NOMO-1 treated with DMSO at 0.1 percent for 48 hours (cell line): ENCODE data around the gene ADGRA3.
A peak's percentile ranks its signal among the peaks of the same experiment; 100 is the strongest.

Source experiments
- DNase-seq: peaks from one replicate; lab custom pipeline; 2025; ENCODE audit not compliant: unreplicated experiment; lab: John Stamatoyannopoulos, UW

ADGRA3 gene

GRCh38 chr4:22454216-22454838 lies 61.5 kb downstream of the ADGRA3 start:
- no peak for DNase-seq

GRCh38 chr4:22444813-22445212 lies 71.1 kb downstream of the ADGRA3 start:
- no peak for DNase-seq

- DNase-seq, result no peak
Observed at GRCh38 chr4:22442956-22443355, 72.9 kb downstream of the ADGRA3 start.

DNA sequence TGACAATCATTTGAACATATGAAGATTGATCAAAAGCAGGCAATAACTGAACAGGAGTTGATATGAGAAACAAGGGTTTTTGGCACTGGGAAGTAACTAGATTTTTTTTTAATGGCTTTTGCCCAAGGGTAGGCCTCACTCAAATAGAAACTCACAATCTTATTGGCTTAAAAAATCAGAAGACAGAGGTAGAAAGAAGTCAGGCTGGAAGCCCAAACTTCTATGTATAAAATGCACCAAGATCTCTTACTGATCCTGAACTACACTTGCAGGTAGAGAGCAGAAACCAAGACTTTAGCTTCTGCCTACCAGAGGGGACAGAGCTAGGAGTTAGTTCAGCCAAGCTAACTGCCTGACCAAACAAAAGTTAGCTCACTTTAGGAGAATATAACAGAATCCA lies 74.9 kb downstream of the ADGRA3 start:
- DNase-seq, result no peak

GRCh38 chr4:22439947-22440346 lies 75.9 kb downstream of the ADGRA3 start:
- DNase-seq, result no peak

DNA sequence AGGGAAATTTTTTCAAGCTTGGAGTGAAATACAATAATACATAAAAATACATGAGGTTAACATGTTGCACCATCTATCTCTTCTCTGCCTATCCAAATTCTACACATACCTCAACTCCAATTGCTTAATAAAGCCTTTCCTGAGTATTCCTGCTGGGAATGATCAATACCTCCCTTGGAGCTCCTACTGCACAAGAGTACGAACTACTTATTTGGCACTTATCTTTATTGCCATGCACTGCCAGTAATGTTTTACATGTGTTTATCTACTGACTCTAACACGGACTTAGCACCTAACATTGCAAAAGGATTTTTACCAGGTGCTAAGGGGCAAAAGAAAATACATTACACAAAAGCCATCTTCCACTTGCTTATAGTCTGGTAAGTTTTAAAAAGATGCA lies 80.2 kb downstream of the ADGRA3 start:
- DNase-seq, result no peak

DNA sequence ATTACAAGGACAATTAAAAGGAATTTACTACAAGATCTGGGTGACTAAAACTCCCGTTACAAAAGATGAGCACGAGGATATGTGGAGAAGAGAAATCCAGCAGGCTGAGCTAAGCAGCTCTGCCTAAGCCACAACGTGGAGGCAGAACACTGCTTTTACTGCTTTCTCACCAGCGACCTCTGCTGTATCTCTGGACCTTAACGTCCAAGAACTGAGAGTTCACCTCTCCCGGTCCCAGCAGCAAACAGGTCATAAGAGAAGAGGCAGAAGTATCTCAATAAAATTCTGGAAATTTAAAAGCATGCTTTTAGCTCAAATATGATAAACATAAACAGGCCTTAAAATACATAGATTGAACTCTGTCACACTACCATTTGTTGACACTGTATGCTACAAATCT lies 81.0 kb downstream of the ADGRA3 start:
- no peak for DNase-seq

- no peak for DNase-seq
Observed at GRCh38 chr4:22430626-22431025, 85.2 kb downstream of the ADGRA3 start.

GRCh38 chr4:22428441-22428840 lies 87.4 kb downstream of the ADGRA3 start:
- DNase-seq, result no peak

DNA sequence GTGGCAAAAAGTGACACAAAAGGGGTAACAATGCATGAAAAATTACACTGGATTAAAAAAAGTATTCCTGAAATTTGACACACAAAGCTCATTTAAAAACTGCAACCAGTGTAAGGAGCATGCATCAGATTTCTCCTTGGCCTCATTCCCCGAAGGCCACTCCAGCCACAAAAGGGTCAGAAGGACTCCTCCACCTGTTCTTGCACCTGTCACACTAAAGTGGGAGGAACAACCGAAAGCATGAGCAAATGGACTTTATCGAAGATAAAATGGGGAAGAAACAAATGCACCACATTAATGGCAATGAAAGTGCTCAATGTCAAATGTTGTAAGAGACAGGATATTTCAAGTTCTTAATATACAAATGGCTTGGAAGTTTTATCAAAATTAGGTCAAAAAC lies 88.2 kb downstream of the ADGRA3 start:
- no peak for DNase-seq

GRCh38 chr4:22420291-22420690 lies 95.6 kb downstream of the ADGRA3 start:
- DNase-seq, result no peak

- no peak for DNase-seq
Observed at GRCh38 chr4:22417408-22417807, 98.5 kb downstream of the ADGRA3 start.

DNA sequence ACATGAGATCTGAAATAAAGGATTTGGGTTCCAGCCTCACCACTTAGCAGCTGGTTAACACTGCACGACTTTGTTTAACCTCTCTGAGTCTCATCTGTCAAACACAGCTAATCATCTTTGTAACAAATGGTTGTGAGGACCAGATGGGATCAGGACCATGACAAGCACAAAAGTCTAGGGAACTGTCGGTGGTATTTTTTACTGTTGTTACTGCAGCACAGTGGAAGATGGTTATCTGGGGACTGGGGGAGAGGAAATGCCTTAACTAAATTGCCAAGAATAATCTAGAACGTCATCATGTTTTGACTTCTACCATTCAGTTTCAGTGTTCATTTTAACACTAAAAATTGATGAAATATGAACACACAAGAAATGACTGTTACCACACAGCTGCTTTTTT lies 99.5 kb downstream of the ADGRA3 start:
- no peak for DNase-seq

DNA sequence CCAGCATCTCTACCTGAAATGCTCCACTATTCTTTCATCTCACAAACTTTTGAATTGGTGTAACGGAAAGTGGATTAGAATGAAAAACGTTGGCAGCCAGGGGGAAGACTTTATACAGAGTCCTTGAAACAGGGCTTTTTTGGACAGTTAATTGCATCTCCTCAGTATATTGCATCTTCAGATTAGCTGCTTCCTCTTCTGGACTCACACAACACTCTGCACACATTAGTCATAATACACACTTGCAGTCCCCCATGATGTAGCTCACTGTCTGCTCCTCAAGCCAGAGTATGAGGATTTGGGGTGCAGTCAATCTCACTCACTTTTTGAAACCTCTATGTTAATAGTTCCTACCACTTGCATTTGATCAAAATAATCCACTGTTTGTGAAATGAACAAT lies 101.0 kb downstream of the ADGRA3 start:
- peak; percentile 17 for DNase-seq

GRCh38 chr4:22413471-22413870 lies 102.4 kb downstream of the ADGRA3 start:
- DNase-seq, result peak; percentile 3

- DNase-seq, result no peak
Observed at GRCh38 chr4:22412013-22412412, 103.9 kb downstream of the ADGRA3 start.

- peak; percentile 5 for DNase-seq
Observed at GRCh38 chr4:22410645-22411247, 105.1 kb downstream of the ADGRA3 start.

DNA sequence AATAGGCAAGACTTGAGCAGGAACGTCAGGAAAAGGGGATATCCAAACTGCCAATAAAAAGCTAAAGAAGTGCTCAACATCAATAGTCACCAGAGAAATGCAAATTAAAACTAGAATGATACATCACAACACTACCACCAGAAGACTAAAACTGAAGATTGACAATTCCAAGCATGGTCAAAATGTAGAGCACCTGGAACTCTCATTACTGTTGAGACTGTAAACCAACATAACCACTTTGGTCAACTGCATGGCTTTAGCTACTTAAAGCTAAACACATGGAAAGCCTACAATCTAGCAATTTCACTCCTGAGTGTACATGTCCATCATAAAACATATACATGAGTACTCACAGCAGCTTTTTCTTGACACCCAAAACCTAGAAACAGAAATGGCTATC lies 107.4 kb downstream of the ADGRA3 start:
- DNase-seq, result no peak

- no peak for DNase-seq
Observed at GRCh38 chr4:22407361-22407760, 108.5 kb downstream of the ADGRA3 start.

GRCh38 chr4:22398671-22399070 lies 117.2 kb downstream of the ADGRA3 start:
- no peak for DNase-seq

DNA sequence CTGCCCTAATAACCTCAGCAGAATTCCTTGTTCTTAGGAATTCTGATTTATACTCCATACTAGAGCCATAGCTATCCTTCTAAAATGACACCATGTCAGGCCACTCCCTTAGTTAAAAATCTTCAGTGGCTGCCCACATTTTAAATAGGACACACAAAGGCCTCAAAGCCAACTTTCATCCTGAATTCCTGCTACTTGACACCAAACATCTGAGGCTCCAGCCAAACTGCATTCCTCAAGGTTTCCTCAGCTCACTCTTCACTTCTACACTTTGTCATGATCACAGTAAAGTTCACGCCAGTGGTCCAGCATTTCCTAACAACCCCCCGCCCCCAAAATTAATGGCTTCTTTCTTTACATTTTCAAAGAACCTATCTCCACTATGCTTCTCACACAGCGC lies 124.3 kb downstream of the ADGRA3 start:
- no peak for DNase-seq

DNA sequence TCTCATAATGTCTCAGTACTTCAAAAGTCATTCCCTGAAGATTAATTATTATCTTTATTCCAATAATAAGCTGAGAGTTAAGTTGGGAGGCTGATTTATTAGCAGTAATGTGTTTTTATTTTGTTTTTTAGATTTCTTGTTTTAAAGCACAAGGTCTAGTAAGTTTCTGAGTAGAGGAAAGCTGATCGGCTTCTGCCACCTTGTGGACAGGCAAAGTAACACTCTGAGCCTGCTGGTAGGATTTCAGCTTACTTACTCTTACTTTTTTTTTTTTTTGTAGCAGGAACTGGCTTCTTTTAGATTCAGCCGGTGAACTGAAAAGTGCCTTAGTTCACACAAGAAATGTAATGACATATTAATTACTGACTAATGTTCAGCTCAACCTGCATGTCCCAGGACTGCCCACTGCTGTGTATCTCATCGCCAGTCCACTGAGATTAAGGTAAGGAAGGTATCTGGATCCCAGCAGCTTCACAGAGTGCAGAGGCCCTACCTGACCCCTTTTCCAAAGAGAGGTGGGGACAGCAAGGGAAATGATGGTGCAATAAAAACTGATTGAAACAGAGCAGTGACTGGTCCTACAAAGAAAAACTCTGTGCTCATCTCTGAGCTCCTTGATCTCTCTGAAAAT lies 126.5 kb downstream of the ADGRA3 start:
- DNase-seq, result peak; percentile 45

GRCh38 chr4:22385611-22386011 lies 130.3 kb downstream of the ADGRA3 start:
- no peak for DNase-seq
